SK-MEL-5 (cell line): ENCODE data around the gene SLX4IP. TPM values are rescaled to one million over a fixed set of nuclear protein-coding genes. Genes with fewer than 3 reads are reported as not detected.

Experiments
- DNase-seq: peaks from one replicate; pipeline ENCODE4 v3.0.0-alpha.2; 2016; ENCODE audit warnings: low read depth, low spot score
- in situ Hi-C: cut with HindIII; loops from 2 replicates; pipeline ENCODE4 v1.10.0; 2016; ENCODE audit warnings: low sequenced_read_pairs, high pct_unique_total_duplicates, low pct_unique_long_range_greater_than_20kb
- total RNA-seq: library from RNA; depleted of rRNA; stranded (reverse); fragments of >200 nt; shearing (Covaris generic); gene quantifications from 2 replicates; pipeline ENCODE4 v1.2.3, GENCODE V29; 2014

Gene SLX4IP
- total RNA-seq, 1 experiment from 2014 or later, result 6.4 TPM

DNA sequence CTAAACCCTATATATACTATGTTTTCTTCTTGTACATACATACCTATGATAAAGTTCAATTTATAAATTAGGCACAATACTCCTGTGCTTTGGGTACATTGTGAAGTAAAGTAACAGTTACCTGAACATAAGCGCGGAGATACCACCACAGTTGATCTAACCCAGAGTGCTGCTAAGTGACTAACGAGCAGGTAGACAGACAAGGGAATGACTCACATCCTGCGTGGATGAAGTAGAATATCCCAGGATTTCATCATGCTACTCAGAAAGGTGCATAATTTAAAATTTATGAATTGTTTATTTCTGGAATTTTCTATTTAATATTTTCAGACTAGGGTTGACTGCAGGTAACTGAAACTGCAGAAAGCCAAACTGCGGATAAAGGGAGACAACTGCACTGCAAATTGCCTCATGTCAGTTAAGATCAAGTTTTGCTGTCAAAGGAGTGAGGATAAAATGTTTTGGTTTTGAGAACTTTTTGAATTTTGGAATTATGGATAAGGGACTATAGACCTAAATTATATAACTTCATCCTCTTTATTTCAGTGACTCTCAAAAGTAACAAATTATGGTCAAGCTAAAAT, 15.5 kb upstream of the SLX4IP start:
- DNase-seq, result no peak
- in situ Hi-C loops, result no loop called here

DNA sequence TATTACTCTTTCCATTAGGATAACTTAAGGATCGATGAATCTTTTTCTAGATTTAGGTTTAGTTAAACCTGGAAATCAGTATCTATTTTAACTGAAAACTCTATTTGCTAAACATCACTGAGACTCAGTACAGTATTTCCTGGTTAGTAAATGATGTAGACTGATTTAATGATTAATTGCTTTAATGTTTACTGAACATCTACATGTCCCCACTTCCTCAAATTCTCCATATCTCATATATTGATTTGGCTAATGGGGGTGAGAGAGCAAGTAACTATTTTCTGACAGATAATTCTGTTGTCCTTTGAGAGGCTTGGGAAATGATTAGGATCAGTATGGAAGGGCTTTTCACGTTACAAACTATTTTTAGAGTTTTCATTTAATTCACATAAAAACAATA, 11.4 kb upstream of the SLX4IP start:
- in situ Hi-C loops, result no loop called here
- no peak for DNase-seq

DNA sequence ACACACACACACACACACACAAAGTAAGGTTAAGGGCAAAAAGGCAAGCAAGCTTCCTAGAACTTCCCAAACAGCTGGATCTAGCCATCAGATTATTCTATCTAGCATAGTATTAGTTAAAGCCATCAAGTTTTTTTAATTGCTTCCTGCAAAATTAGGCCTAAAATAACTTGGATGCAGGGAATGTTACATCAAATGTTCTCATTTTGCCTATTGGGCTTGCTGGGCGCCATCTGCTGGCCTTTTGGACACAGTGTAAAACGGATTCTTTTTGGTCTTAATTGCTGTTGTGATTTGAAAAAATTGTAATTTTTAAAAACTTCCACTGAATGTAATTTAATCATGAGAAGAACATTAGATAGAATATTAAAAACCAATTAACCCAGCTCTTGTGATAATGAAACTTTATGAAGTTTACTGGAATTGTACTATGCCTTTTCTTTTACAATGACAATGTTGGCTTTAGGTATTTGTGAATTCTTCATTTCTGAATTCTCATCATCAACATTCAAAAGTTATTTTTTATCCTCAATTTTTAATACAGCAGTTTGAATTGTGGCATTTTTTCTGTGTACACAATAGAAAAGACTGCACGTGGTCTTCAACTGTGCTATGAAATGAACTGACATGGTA, 7.9 kb upstream of the SLX4IP start:
- in situ Hi-C loops, result no loop called here
- DNase-seq, result peak; percentile 74

DNA sequence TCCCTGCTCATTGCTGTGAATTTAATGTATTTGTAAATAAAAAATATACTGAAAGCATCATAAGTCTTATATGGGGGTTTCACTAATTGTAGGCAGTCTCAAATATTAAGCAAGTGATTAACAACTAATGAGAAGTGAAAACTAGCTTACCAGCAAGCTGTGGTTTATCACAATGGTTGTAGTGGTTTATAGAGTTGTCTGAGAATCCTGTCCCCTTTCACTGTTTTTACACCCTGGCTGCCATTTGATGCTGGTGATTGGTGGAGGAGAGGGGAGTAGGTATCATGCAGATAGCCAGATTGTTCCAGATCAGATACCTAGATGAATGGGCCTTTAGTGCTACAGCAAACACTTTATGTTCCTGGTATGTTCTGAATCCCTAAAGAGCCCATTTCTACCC, 7.1 kb upstream of the SLX4IP start:
- no peak for DNase-seq
- in situ Hi-C loops, result no loop called here

DNA sequence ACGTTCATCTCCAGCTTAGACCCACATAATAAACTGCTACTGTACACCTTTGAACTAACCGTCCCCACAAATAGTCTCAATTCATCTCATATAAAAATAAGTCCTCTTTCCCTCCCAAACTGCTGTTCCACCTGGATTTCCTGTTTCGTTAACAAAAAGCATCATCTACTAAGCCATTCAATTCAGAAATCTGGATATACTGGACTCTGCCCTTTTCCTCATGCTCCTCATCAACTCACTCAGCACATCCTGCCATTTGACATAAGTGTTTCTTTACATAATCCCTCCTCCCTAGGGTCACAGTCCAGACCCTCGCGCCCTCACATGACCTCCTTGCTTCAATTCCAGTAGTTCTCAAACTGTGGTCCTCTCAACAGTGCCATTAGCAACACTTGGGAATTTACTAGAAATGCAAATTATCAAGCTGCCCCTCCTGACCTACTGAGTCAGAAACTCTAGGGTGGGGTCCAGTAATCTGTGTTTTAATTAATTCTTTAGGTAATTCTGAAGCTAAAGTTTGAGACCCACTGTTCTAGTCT, 5.6 kb upstream of the SLX4IP start:
- DNase-seq, result no peak
- in situ Hi-C loops, result no loop called here

- in situ Hi-C loops, result no loop called here
- no peak for DNase-seq
Observed at GRCh38 chr20:10430000-10430466, 5.1 kb upstream of the SLX4IP start.

DNA sequence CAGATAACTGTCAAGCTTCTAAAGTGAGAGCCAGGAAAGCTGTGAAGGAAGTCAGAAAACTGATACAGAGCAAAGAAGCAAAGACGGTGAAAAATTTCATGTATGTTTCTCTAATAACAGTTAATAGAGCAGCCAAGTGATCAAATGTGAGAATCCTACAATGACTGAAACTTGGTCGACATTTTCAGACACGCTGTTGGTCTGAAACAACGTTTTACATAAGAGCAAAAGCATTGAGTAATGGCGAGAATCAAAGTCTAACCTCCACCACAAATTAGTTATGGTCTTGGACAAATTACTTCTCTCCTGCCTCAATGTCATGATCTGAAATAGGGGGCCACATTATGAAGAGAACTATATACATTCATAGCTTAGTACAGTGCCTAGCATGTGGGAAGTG, 4.4 kb upstream of the SLX4IP start:
- in situ Hi-C loops, result no loop called here

DNA sequence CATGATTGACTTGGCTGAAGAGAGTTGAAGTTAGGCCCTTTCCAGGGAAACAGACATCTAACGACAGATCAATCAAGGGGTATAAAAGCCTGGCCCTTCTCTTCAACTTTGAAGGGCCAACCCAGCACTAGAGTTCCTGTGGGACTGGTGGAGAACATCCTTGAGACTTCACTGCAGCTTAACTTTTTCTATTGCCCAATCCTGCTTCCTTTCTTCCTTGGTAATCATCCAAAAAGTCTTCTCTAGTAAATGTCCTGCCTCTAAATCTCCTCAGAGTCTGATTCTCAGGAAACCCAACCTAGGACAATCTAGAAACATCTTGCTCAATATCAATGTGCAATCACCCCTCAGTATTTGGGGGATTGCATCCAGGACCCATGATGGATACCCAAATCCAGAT, 3.0 kb upstream of the SLX4IP start:
- in situ Hi-C loops, result no loop called here

More for the DNA sequence above, 4.4 kb upstream of the SLX4IP start:
- no peak for DNase-seq

DNA sequence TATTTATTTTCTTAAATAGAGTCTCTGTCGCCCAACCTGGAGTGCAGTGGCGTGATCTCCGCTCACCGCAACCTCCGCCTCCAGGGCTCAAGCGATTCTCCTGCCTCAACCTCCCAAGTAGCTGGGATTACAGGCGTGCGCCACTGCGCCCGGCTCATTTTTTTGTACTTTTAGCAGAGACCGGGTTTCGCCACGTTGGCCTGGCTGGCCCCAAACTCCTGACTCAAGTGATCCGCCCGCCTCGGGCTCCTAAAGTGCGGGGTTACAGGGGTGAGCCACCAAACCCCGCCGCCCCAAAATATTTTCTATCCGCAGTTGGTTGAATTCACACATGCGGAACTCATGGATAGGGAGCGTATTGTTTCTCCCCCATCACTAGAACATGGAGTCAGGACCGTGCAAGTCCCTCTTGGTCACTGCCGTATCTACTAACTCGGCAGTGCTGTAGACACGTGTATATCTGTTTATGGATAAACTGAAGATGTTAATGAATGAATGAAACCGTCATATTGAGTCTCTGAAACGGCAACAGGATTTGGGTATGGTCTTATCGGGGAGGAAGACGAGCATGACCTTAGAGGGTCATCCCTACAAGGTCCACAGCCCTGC, 2.0 kb upstream of the SLX4IP start:
- in situ Hi-C loops, result no loop called here
- DNase-seq, result peak; percentile 39

More for the DNA sequence above, 3.0 kb upstream of the SLX4IP start:
- no peak for DNase-seq

- in situ Hi-C loops, result no loop called here
Observed at GRCh38 chr20:10433623-10434466, 1.3 kb upstream of the SLX4IP start, which contains the start of gene MKKS. TSS of gene MKKS (minus strand) at chr20:10434222. CDS start at chr20:10413514, 20,708 bp downstream.

DNA sequence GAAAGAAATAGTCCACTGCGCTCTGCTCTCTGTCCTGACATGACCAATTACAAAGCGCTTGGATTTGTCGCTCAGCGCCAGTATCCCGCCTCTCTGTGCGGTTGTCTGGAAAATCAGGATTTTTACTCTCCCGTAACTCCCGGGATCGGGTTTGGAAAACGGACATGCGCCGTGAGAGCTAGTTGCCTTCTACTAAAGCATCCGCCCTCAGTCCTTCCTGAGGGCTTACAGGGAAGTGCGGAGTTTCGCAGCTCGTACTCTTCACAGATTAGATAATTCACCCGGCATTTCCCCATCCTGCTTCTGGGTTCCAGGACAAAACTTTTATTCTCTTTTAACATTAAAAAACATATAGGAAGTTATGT, 656 bp upstream of the SLX4IP start:
- in situ Hi-C loops, result no loop called here
- peak; percentile 99 for DNase-seq

More at GRCh38 chr20:10433623-10434466, 1.3 kb upstream of the SLX4IP start, which contains the start of gene MKKS:
- peak; percentile 89 for DNase-seq

GRCh38 chr20:10436053-10436699, 1.1 kb downstream of the SLX4IP start:
- no peak for DNase-seq
- in situ Hi-C loops, result no loop called here

GRCh38 chr20:10438217-10438616, 3.1 kb downstream of the SLX4IP start:
- in situ Hi-C loops, result no loop called here

DNA sequence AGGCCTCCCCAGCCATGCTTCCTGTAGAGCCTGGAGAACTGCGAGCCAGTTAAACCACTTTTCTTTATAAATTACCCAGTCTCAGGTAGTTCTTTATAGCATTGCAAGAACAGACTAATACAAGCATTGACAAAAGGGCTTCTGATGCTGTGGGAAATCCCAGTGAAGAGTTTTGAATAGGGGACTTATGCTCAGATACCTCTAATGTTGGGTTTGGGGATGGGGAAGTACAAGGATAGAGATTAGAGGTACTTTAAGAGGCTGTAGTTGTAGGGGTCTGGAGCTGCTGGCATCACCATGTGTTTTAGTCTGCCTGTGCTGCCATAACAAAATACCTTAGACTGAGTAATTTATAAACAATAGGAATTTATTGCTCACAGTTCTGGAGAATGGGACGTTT, 8.8 kb downstream of the SLX4IP start:
- no peak for DNase-seq
- in situ Hi-C loops, result no loop called here

More at GRCh38 chr20:10438217-10438616, 3.1 kb downstream of the SLX4IP start:
- DNase-seq, result no peak

- in situ Hi-C loops, result no loop called here
Observed at GRCh38 chr20:10445758-10446157, 10.7 kb downstream of the SLX4IP start.

DNA sequence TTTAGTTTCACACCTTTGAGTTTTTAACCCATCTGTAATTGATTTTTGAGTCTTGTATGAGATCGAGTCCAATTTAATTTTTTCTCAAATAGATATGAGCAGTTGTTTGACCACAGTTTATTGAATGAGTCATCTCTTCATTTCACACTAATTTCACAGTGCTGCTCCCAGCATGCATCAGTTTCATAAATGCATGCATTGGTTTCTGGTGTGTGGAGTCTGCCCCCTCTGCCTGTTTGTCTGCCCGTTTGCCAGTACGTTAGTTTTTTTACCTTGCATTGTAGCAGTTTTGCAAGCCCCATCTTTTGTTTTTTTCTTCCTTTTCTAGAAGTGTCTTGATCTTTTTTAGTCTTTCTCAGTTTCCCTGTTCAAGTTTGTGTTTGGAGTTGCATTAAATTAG, 11.9 kb downstream of the SLX4IP start:
- in situ Hi-C loops, result no loop called here
- peak; percentile 85 for DNase-seq

More at GRCh38 chr20:10445758-10446157, 10.7 kb downstream of the SLX4IP start:
- no peak for DNase-seq
